ENCODE measurements around the gene CKLF.

CKLF gene

DNA sequence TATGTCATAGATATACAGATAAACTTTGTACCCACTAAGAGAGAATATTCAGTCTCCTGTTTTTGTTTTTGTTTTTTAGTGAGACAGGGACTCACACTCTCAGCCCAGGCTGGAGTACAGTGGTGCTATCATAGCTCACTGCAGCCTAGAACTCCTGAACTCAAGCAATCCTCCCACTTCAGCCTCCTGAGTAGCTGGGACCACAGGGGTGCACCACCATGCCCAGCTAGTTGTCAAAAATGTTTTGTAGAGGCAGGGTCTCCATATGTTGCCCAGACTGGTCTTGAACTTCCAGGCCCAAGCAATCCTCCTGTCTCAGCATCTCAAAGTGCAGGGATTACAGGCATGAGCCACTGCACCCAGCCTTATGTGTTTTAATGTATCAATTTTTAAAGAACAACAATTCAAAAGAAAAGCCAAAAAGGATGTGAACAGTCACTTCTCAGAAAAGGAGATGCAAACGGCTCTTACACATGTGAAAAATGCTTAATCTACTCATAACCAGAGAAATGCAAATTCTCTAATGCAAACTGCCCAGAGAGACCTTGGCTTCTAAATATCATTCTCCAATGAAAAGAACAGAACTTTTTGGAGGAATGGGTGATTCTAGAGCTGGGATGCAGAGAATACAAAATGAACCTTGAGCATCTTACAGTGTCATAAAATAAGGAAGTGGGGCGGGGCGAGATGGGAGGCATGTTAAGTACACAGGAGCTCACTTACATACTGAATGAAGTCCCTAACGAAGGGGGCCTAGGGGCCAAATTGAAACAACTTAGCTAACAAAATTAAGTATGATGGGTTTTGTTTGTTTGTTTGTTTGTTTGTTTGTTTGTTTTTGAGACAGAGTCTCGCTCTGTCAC, 44.8 kb downstream of the CKLF start:
- TF ChIP-seq, protein P1, sequence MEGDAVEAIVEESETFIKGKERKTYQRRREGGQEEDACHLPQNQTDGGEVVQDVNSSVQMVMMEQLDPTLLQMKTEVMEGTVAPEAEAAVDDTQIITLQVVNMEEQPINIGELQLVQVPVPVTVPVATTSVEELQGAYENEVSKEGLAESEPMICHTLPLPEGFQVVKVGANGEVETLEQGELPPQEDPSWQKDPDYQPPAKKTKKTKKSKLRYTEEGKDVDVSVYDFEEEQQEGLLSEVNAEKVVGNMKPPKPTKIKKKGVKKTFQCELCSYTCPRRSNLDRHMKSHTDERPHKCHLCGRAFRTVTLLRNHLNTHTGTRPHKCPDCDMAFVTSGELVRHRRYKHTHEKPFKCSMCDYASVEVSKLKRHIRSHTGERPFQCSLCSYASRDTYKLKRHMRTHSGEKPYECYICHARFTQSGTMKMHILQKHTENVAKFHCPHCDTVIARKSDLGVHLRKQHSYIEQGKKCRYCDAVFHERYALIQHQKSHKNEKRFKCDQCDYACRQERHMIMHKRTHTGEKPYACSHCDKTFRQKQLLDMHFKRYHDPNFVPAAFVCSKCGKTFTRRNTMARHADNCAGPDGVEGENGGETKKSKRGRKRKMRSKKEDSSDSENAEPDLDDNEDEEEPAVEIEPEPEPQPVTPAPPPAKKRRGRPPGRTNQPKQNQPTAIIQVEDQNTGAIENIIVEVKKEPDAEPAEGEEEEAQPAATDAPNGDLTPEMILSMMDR (IDR thresholded peaks at IDR 0.05; ENCODE audit: low read depth, low read length), result no peak
- in situ Hi-C loops (cut with HindIII; ENCODE audit: low sequenced_read_pairs), result no loop called here
- H3K4me3 ChIP-seq (ENCODE audit: low read depth, low read length), result no peak overlapping the region
- no peak for DNase-seq (ENCODE audit: low read depth, low spot score)

DNA sequence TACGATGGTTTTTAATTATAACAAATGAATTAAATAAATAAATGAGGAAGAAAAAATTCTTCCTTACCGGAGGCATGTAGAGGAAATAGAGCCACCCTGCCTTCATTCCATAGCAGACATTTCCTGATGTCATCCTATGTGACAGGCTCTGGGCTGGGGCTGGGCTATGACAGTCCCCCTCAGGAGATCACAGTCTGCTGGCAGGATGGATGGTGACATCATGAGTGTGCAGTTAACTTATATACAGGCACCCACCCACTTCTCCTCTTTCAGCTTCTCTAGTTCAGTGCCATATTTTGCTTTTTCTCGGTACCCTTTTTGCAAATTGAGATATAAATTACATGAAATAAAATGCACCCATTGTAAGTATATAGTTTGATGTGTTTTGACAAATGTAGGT, 45.7 kb downstream of the CKLF start:
- in situ Hi-C loops (cut with HindIII; ENCODE audit: low sequenced_read_pairs), result no loop called here
- no peak overlapping the region for H3K4me3 ChIP-seq (ENCODE audit: low read depth, low read length)
- TF ChIP-seq, protein P1 (IDR thresholded peaks at IDR 0.05; ENCODE audit: low read depth, low read length), result no peak
- no peak for DNase-seq (ENCODE audit: low read depth, low spot score)

DNA sequence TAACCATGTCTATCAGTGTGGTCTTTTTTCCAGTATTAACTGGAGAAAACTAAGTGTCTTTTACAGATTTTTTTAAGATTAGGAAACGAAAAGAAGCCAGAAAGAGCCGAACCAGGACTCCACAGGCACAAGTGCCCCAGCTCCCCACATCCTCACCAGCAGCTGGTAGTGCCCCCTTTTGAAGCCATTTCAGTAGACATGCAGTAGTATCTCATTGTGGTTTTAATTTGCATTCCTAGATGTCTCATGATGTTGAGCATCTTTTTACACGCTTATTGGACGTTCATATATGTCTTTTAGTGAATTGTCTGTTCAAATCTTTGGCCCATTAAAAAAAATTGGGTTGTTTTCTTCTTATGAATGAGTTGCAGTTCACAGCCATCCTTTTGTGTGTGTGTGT, 47.4 kb downstream of the CKLF start:
- TF ChIP-seq, protein P1 (IDR thresholded peaks at IDR 0.05; ENCODE audit: low read depth, low read length), result no peak
- in situ Hi-C loops (cut with HindIII; ENCODE audit: low sequenced_read_pairs), result no loop called here
- no peak for DNase-seq (ENCODE audit: low read depth, low spot score)
- H3K4me3 ChIP-seq (ENCODE audit: low read depth, low read length), result no peak overlapping the region

DNA sequence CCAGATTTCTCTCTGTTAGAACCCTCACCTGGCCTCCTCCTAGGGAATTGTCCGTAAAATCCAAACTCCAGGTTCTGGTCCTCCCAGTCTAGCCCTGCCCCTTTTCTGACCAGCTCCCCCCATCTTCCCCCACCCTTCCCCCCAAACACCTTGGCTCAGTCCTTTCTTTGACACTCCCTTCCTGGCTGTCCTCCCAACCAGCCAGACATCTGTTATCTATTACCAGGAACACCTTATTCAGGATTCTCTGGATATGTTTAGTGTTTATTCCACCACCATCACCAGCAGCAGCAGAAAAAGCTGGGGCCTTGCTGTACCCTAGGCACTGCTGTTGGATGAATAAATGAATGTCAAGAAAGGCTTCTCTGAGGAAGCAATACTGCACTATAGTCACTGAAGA, 48.1 kb downstream of the CKLF start:
- DNase-seq (ENCODE audit: low read depth, low spot score), result no peak
- in situ Hi-C loops (cut with HindIII; ENCODE audit: low sequenced_read_pairs), result no loop called here
- H3K4me3 ChIP-seq (ENCODE audit: low read depth, low read length), result no peak overlapping the region
- TF ChIP-seq, protein P1 (IDR thresholded peaks at IDR 0.05; ENCODE audit: low read depth, low read length), result no peak

DNA sequence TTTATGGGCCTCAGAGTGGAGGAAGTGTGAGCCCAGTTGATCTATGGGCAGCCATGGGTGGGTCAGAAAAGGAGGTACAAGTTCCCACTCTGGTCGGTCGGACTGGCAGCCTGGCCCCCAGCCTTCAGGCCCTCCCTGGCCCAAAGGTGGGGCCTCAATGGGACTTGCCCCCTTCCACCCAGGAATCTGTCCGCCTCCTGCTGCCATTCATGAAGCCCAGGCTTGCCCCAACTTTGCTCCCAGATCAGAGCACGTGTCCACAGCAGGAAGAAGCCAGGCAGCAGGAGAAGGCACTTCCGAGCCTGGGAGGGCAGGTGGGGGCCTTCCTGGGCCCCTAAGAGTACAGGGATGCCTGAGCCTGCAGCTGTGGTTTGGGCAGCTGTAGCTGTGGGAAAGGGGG, 49.1 kb downstream of the CKLF start:
- TF ChIP-seq, protein P1 (IDR thresholded peaks at IDR 0.05; ENCODE audit: low read depth, low read length), result no peak
- H3K4me3 ChIP-seq (ENCODE audit: low read depth, low read length), result no peak overlapping the region
- in situ Hi-C loops (cut with HindIII; ENCODE audit: low sequenced_read_pairs), result no loop called here
- no peak for DNase-seq (ENCODE audit: low read depth, low spot score)

DNA sequence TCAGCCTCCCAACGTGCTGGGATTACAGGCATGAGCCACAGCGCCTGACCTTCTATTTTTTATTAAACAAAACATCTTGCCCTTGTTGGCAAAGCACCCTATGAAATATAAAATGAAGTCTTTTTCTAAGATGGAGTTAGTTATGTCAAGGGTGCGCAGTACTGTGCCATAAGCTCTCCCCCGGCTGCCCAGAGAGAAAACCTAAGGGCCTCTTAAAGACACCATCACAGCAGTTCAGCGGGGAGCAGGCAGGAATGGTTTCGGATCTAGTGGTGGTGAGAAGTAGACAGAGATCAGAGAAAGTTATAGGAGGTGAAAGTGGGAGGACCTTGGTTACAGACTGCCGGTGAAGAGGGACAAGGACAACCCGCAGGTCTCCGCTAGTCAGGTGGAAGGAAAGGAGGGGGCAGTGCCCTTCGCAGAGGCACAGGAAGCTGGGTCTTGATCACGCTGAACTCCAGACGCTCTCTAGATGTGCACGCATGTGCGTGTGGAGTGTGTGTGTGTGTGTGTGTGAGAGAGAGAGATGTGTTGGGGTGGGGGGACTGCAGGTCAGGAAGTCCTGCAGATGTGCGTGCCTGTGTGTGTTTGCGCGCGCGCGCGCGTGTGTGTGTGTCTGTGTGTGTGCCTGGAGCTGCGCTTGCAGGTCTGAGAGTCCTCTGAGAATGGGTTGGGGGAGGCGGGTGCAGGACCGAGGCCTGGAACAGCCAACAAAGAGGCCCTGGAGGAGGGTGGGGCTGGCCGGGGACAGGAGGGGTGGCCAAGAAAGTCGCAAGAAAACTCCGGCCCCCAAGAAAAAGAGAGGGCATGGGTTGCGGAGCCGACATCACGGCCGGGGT, 51.4 kb downstream of the CKLF start:
- peak; percentile 73 for DNase-seq (ENCODE audit: low read depth, low spot score)
- in situ Hi-C loops (cut with HindIII; ENCODE audit: low sequenced_read_pairs), result no loop called here
- H3K4me3 ChIP-seq (ENCODE audit: low read depth, low read length), result peak overlapping the region; percentile 72
- TF ChIP-seq, protein P1 (IDR thresholded peaks at IDR 0.05; ENCODE audit: low read depth, low read length), result no peak

All from astrocyte of the spinal cord (primary cell).